Measurements from ENCODE around the gene EGF.
A peak's percentile ranks its signal among the peaks of the same experiment; 100 is the strongest.
"Not testable (repeated sequence)": the region's sequence is repeated elsewhere in the genome, so short reads cannot be mapped to it uniquely, and the experiment has no call there.

Gene EGF

GRCh38 chr4:109915385-109916026 lies 2.8 kb downstream of the EGF start:
- no peak for DNase-seq (ENCODE audit: low read depth)

- no peak for DNase-seq (ENCODE audit: low read depth)
These were observed 3.3 kb downstream of the EGF start for GRCh38 chr4:109916027-109916409.

- DNase-seq (ENCODE audit: low read depth) = peak; percentile 88
These were observed 8.7 kb downstream of the EGF start for GRCh38 chr4:109921384-109921808.

DNA sequence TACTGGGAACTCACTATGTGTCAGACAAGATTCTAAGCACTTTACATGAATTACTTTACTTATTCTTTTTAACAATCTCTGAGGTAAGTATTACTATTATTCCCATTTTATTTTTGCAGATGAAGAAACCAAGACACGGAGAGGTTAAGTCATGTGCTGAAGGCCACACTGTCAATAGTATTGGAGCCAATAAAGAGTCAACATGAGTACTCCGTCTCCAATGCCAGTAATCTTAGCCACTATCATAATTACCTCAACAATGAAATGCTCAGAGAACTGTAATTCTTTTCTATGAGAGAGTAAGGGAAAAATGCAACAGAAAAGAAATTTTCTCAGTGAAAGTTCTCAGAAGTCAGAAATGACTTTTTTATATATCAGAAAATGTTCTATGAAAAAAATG lies 12.7 kb downstream of the EGF start:
- no peak for DNase-seq (ENCODE audit: low read depth)

- no peak for DNase-seq (ENCODE audit: low read depth)
These were observed 15.8 kb downstream of the EGF start for GRCh38 chr4:109928327-109929045.

GRCh38 chr4:109930464-109930863 lies 17.8 kb downstream of the EGF start:
- no peak for DNase-seq (ENCODE audit: low read depth)

- no peak for DNase-seq (ENCODE audit: low read depth)
These were observed 18.2 kb downstream of the EGF start for GRCh38 chr4:109930872-109931271.

- DNase-seq (ENCODE audit: low read depth) = no peak
These were observed 18.6 kb downstream of the EGF start for GRCh38 chr4:109931318-109931717.

- not testable (repeated sequence) for DNase-seq (ENCODE audit: low read depth)
These were observed 24.7 kb downstream of the EGF start for GRCh38 chr4:109937352-109937751.

- no peak for DNase-seq (ENCODE audit: low read depth)
These were observed 26.5 kb downstream of the EGF start for GRCh38 chr4:109939190-109939589.

GRCh38 chr4:109942292-109942926 lies 29.7 kb downstream of the EGF start:
- no peak for DNase-seq (ENCODE audit: low read depth)

DNA sequence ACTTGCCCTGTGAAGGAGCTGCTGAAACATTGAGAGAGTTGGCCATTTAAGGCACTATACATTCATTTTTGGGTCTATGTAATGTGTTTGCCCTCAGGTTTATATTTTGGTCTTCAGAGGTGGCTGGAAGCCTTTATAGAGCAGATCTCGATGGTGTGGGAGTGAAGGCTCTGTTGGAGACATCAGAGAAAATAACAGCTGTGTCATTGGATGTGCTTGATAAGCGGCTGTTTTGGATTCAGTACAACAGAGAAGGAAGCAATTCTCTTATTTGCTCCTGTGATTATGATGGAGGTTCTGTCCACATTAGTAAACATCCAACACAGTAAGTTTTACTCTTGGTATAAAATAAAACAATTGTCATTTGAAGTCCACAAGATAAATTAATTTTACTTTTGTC lies 31.1 kb downstream of the EGF start:
- DNase-seq (ENCODE audit: low read depth) = no peak

DNA sequence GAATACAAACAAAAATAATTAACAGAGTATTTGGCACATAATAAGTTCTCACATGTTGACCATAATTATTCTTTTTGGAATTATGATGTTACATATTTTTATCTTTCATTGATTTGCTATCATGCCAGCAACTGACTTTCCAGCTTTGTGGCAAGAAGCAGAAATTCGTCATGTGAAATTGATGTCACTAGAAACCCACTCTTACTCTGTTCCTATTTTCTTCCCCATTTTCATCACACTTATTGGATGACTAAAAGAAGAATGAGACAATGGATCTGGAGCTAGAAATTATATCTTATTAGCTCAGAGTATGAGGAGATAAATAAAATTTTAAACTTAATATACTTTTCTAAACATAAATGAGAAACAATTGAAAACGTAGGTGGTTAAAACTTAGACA lies 31.9 kb downstream of the EGF start:
- no peak for DNase-seq (ENCODE audit: low read depth)

- no peak for DNase-seq (ENCODE audit: low read depth)
These were observed 32.4 kb downstream of the EGF start for GRCh38 chr4:109945056-109945455.

- DNase-seq (ENCODE audit: low read depth) = no peak
These were observed 33.4 kb downstream of the EGF start for GRCh38 chr4:109946120-109946519.

GRCh38 chr4:109947457-109947856 lies 34.8 kb downstream of the EGF start:
- peak; percentile 14 for DNase-seq (ENCODE audit: low read depth)

GRCh38 chr4:109947918-109948317 lies 35.2 kb downstream of the EGF start:
- no peak for DNase-seq (ENCODE audit: low read depth)

- not testable (repeated sequence) for DNase-seq (ENCODE audit: low read depth)
These were observed 36.5 kb downstream of the EGF start for GRCh38 chr4:109949099-109949718.

DNA sequence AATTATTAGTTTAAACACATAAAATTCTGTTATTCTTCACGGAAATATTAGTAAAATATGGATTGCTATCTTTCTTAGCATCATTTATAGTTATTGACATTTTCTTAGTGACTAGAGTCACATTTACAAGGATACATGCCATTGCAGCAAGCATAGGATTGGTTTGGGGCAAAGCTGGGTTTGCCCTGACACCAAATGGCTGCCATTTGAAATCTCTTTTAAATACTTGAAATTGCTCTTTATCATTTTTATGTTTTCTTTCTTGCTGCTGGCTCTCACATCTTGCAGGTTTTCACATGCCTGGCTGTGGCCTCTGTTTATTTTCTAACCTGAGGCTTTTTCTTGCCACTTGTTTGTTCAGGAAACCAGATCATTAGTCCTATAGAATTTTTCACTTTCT lies 39.9 kb downstream of the EGF start:
- no peak for DNase-seq (ENCODE audit: low read depth)

DNA sequence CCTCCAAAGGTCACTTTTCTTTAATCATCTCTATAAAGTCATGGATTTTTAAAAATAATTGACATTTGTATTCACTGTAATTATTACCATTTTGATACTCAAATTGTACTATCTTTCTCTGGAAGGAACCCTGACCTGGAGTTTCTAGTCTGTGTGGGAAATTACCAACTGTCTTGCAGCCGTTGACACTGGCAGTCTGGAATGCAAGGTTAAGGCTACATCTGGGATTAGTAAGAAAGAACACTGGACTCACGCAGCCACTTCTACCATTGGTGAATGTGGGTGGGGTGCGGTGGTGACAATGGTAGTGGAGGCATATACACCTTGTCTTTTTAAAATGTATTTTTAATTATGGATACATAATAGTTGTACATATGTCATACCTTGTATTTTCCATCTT lies 40.9 kb downstream of the EGF start:
- DNase-seq (ENCODE audit: low read depth) = no peak

- DNase-seq (ENCODE audit: low read depth) = no peak
These were observed 42.5 kb downstream of the EGF start for GRCh38 chr4:109955146-109955545.

- no peak for DNase-seq (ENCODE audit: low read depth)
These were observed 44.5 kb downstream of the EGF start for GRCh38 chr4:109957227-109957626.

DNA sequence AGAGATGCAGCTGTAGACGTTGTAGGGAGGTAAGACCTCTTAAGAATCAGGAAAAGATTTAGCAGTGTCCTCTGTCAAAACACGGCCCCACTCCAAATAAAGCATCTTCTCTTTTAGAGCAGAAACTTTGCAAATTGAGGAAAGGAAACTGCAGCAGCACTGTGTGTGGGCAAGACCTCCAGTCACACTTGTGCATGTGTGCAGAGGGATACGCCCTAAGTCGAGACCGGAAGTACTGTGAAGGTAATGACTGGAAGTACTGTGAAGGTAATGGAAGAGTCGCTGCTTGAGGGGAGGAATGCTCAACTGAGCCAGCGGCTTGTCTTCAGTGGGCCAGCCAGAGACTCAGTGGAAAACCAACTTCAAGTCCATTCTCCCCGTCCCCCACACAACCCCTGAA lies 46.5 kb downstream of the EGF start:
- DNase-seq (ENCODE audit: low read depth) = no peak

Data from non-pigmented ciliary epithelial cell (primary cell).